GM23338 (cell line): ENCODE data around the gene ENPP7. TPM values are rescaled to one million over a fixed set of nuclear protein-coding genes. Genes with fewer than 3 reads are reported as not detected.

ENCODE experiments used
- ATAC-seq: fragments of 200-7000 bp; cut with Tn5 transposase; 3 replicates; pipeline ENCODE4 v1.9.1; 2020
- DNase-seq: peaks from one replicate; pipeline ENCODE4 v3.0.0-alpha.2; 2015; ENCODE audit warnings: low spot score
- H2AFZ ChIP-seq: fragments of 200-600 bp; sonication (generic); 2 replicates; pipeline ENCODE4 v1.8.0; 2016; ENCODE audit warnings: antibody characterized with exemption, mild to moderate bottlenecking, moderate library complexity
- H3F3A ChIP-seq: fragments of 200-600 bp; sonication (generic); replicated peaks from 2 replicates; pipeline ENCODE4 v1.8.0; 2017; ENCODE audit warnings: antibody characterized with exemption, mixed run types, low read depth
- H3K27ac ChIP-seq: fragments of 200-600 bp; sonication (generic); 2 replicates; pipeline ENCODE4 v1.6.1; 2016; ENCODE audit warnings: low read depth
- H3K27me3 ChIP-seq: fragments of 200-600 bp; sonication (generic); 2 replicates; pipeline ENCODE4 v1.8.0; 2016; ENCODE audit warnings: mild to moderate bottlenecking, mixed run types, moderate library complexity; ENCODE audit not compliant: insufficient read depth
- H3K36me3 ChIP-seq: fragments of 200-600 bp; sonication (generic); 2 replicates; pipeline ENCODE4 v1.8.0; 2016; ENCODE audit warnings: mild to moderate bottlenecking; ENCODE audit not compliant: insufficient read depth
- H3K4me1 ChIP-seq: fragments of 200-600 bp; sonication (generic); 2 replicates; pipeline ENCODE4 v1.8.0; 2016; ENCODE audit warnings: mild to moderate bottlenecking, moderate library complexity; ENCODE audit not compliant: insufficient read depth
- H3K4me2 ChIP-seq: fragments of 200-600 bp; sonication (generic); 2 replicates; pipeline ENCODE4 v1.7.1; 2017; ENCODE audit warnings: mixed run types
- H3K4me3 ChIP-seq: fragments of 200-600 bp; sonication (generic); 2 replicates; pipeline ENCODE4 v1.6.1; 2016; ENCODE audit warnings: mixed run types
- H3K79me2 ChIP-seq: fragments of 200-600 bp; sonication (generic); replicated peaks from 2 replicates; pipeline ENCODE4 v1.8.0; 2017; ENCODE audit warnings: mild to moderate bottlenecking; ENCODE audit not compliant: insufficient read depth
- H3K9me2 ChIP-seq: fragments of 200-600 bp; sonication (generic); 2 replicates; pipeline ENCODE4 v1.8.0; 2017; ENCODE audit not compliant: insufficient read depth
- H4K20me1 ChIP-seq: fragments of 200-600 bp; sonication (generic); replicated peaks from 2 replicates; pipeline ENCODE4 v1.8.0; 2017; ENCODE audit warnings: mild to moderate bottlenecking; ENCODE audit not compliant: insufficient read depth
- H3K27ac Mint-ChIP-seq: 2 replicates; pipeline ENCODE4 v1.8.0; 2020; ENCODE audit warnings: inconsistent platforms, mild to moderate bottlenecking, moderate library complexity, mixed read lengths
- H3K27me3 Mint-ChIP-seq: 3 replicates; pipeline ENCODE4 v1.8.0; 2022; ENCODE audit warnings: low read depth, mild to moderate bottlenecking, moderate library complexity, mixed read lengths, inconsistent platforms; ENCODE audit not compliant: insufficient read depth, poor library complexity
- H3K36me3 Mint-ChIP-seq: 3 replicates; pipeline ENCODE4 v1.8.0; 2021; ENCODE audit warnings: low read depth, mild to moderate bottlenecking, inconsistent platforms, moderate library complexity, mixed read lengths
- H3K4me1 Mint-ChIP-seq: 3 replicates; pipeline ENCODE4 v1.8.0; 2020; ENCODE audit warnings: mild to moderate bottlenecking, inconsistent platforms, mixed read lengths
- H3K4me3 Mint-ChIP-seq: 3 replicates; pipeline ENCODE4 v1.8.0; 2021; ENCODE audit warnings: moderate library complexity, mild to moderate bottlenecking, inconsistent platforms, mixed read lengths
- H3K9me3 Mint-ChIP-seq: 3 replicates; pipeline ENCODE4 v1.8.0; 2020; ENCODE audit warnings: moderate library complexity, mild to moderate bottlenecking, inconsistent platforms, mixed read lengths
- STAT1 ChIP-seq: IDR thresholded peaks from one replicate; pipeline ENCODE4 v1.6.1; 2016; ENCODE audit warnings: antibody characterized with exemption; ENCODE audit not compliant: unreplicated experiment
- ZNF114 ChIP-seq: fragments of 250-450 bp; sonication (Bioruptor Pico); IDR thresholded peaks from 2 replicates; pipeline ENCODE4 v1.5.0; 2020; ENCODE audit warnings: mild to moderate bottlenecking, moderate library complexity
- ZNF331 ChIP-seq: fragments of 250-450 bp; sonication (Bioruptor Pico); IDR thresholded peaks from 2 replicates; pipeline ENCODE4 v1.5.0; 2020; ENCODE audit warnings: low read depth, mild to moderate bottlenecking, moderate library complexity
- polyA plus RNA-seq: library from polyadenylated mRNA; unstranded; fragments of >200 nt; fragmentation: Nextera tagmentation; extraction: Ambion mirVana; gene quantifications from 2 replicates; pipeline ENCODE4 v1.2.1, GENCODE V29; 2016
- total RNA-seq: library from RNA; depleted of rRNA; stranded (reverse); fragments of >200 nt; shearing (Covaris generic); gene quantifications from 2 replicates; pipeline ENCODE4 v1.2.3, GENCODE V29; 2014
- TF ChIP-seq, protein P1 (sequence below): IDR thresholded peaks from one replicate; pipeline ENCODE4 v1.6.1; 2018; ENCODE audit warnings: antibody characterized with exemption; ENCODE audit not compliant: unreplicated experiment
- TF ChIP-seq, protein P2 (sequence below), 2 experiments: fragments of 200-600 bp in 1 of 2; sonication (generic) in 1 of 2; conservative IDR thresholded peaks; 2 replicates each; pipeline versions ENCODE4 v1.5.1 to v1.6.1; 2016 to 2017; ENCODE audit warnings: antibody characterized with exemption in 2 of 2, low read depth in 2 of 2, mild to moderate bottlenecking in 2 of 2, moderate library complexity in 1 of 2
- TF ChIP-seq, protein P3 (sequence below): fragments of 250-450 bp; sonication (Bioruptor Pico); IDR thresholded peaks from 2 replicates; pipeline ENCODE4 v1.5.0; 2020; ENCODE audit warnings: mild to moderate bottlenecking, moderate library complexity
- TF ChIP-seq, protein P4 (sequence below): IDR thresholded peaks from 2 replicates; pipeline ENCODE4 v1.6.1; 2016; ENCODE audit warnings: antibody characterized with exemption

ENPP7 gene
- total and polyA plus RNA-seq, 2 experiments from 2014 or later: not detected

DNA sequence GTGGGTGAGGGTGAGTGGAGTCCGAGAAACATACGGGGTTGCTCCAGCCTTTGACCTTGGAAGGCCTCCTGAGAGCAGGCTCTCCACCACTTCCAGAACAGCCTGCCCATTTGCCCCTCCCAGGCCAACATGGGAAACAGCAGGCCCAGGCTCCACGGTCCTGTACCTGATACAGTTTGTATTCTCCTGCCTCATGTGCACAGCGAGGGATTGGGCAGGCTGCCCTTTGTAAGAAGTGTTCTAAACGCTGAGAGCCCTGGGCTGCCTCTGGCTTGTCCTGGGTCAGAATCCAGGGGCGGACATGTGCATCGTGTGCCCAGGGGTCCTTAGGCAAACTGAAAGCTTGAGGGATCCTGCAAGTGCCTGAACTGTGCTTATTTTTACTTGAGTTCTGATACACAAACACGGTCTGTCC is 43.8 kb downstream of the ENPP7 start:
- peaks cover 24% of the 10 kb centered on the region for H3K4me1 Mint-ChIP-seq

DNA sequence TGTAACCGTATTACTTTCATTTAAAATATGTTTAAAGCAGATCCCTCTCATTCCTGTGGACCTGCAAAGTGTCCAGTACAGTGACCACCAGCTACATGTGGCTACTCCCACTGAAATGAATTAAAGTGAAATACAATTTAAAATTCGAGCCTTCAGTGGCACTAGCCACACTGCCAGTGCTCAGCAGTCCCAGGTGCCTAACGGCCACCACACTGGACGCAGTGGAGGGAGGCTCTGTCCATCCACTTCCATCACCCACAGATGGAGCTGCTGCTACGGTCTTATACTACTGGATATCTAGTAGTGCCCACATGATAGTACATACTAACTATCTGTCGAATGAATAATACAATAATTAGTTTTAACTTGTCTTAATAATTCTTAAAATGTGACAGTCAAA is 44.9 kb downstream of the ENPP7 start:
- Histone ChIP-seq H3F3A (peaks cover 15% of the 10 kb centered on the region; the same call in 1 of the 2 replicates), H3K36me3 (peaks cover 5% of the 10 kb centered on the region; the same call in 1 of the 2 replicates), H3K27me3 (peaks cover 12% of the 10 kb centered on the region), H2AFZ (no peak overlapping the region), H3K79me2 (peaks cover 21% of the 10 kb centered on the region), H3K9me2 (no peaks in the 10 kb centered on the region), H3K4me1 (peaks cover 23% of the 10 kb centered on the region), H4K20me1 (peaks cover 14% of the 10 kb centered on the region; the same call in 1 of the 2 replicates), H3K4me3 (no peak overlapping the region), H3K4me2 (peak overlapping the region; percentile 74), H3K27ac (no peak overlapping the region)
- TF ChIP-seq, protein P1, sequence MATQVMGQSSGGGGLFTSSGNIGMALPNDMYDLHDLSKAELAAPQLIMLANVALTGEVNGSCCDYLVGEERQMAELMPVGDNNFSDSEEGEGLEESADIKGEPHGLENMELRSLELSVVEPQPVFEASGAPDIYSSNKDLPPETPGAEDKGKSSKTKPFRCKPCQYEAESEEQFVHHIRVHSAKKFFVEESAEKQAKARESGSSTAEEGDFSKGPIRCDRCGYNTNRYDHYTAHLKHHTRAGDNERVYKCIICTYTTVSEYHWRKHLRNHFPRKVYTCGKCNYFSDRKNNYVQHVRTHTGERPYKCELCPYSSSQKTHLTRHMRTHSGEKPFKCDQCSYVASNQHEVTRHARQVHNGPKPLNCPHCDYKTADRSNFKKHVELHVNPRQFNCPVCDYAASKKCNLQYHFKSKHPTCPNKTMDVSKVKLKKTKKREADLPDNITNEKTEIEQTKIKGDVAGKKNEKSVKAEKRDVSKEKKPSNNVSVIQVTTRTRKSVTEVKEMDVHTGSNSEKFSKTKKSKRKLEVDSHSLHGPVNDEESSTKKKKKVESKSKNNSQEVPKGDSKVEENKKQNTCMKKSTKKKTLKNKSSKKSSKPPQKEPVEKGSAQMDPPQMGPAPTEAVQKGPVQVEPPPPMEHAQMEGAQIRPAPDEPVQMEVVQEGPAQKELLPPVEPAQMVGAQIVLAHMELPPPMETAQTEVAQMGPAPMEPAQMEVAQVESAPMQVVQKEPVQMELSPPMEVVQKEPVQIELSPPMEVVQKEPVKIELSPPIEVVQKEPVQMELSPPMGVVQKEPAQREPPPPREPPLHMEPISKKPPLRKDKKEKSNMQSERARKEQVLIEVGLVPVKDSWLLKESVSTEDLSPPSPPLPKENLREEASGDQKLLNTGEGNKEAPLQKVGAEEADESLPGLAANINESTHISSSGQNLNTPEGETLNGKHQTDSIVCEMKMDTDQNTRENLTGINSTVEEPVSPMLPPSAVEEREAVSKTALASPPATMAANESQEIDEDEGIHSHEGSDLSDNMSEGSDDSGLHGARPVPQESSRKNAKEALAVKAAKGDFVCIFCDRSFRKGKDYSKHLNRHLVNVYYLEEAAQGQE: no peak
- TF ChIP-seq, protein P2, sequence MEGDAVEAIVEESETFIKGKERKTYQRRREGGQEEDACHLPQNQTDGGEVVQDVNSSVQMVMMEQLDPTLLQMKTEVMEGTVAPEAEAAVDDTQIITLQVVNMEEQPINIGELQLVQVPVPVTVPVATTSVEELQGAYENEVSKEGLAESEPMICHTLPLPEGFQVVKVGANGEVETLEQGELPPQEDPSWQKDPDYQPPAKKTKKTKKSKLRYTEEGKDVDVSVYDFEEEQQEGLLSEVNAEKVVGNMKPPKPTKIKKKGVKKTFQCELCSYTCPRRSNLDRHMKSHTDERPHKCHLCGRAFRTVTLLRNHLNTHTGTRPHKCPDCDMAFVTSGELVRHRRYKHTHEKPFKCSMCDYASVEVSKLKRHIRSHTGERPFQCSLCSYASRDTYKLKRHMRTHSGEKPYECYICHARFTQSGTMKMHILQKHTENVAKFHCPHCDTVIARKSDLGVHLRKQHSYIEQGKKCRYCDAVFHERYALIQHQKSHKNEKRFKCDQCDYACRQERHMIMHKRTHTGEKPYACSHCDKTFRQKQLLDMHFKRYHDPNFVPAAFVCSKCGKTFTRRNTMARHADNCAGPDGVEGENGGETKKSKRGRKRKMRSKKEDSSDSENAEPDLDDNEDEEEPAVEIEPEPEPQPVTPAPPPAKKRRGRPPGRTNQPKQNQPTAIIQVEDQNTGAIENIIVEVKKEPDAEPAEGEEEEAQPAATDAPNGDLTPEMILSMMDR (conservative IDR thresholded peaks at IDR 0.05; ENCODE audit: low read depth in 2 of 2): 0 out of 4 replicates have a peak, but pooled peaks of 1 of the 2 experiments have one; percentile 3
- no peak for TF ChIP-seq STAT1
- TF ChIP-seq ZNF114 (CRISPR knock-in tag): no peak
- TF ChIP-seq, protein P3, sequence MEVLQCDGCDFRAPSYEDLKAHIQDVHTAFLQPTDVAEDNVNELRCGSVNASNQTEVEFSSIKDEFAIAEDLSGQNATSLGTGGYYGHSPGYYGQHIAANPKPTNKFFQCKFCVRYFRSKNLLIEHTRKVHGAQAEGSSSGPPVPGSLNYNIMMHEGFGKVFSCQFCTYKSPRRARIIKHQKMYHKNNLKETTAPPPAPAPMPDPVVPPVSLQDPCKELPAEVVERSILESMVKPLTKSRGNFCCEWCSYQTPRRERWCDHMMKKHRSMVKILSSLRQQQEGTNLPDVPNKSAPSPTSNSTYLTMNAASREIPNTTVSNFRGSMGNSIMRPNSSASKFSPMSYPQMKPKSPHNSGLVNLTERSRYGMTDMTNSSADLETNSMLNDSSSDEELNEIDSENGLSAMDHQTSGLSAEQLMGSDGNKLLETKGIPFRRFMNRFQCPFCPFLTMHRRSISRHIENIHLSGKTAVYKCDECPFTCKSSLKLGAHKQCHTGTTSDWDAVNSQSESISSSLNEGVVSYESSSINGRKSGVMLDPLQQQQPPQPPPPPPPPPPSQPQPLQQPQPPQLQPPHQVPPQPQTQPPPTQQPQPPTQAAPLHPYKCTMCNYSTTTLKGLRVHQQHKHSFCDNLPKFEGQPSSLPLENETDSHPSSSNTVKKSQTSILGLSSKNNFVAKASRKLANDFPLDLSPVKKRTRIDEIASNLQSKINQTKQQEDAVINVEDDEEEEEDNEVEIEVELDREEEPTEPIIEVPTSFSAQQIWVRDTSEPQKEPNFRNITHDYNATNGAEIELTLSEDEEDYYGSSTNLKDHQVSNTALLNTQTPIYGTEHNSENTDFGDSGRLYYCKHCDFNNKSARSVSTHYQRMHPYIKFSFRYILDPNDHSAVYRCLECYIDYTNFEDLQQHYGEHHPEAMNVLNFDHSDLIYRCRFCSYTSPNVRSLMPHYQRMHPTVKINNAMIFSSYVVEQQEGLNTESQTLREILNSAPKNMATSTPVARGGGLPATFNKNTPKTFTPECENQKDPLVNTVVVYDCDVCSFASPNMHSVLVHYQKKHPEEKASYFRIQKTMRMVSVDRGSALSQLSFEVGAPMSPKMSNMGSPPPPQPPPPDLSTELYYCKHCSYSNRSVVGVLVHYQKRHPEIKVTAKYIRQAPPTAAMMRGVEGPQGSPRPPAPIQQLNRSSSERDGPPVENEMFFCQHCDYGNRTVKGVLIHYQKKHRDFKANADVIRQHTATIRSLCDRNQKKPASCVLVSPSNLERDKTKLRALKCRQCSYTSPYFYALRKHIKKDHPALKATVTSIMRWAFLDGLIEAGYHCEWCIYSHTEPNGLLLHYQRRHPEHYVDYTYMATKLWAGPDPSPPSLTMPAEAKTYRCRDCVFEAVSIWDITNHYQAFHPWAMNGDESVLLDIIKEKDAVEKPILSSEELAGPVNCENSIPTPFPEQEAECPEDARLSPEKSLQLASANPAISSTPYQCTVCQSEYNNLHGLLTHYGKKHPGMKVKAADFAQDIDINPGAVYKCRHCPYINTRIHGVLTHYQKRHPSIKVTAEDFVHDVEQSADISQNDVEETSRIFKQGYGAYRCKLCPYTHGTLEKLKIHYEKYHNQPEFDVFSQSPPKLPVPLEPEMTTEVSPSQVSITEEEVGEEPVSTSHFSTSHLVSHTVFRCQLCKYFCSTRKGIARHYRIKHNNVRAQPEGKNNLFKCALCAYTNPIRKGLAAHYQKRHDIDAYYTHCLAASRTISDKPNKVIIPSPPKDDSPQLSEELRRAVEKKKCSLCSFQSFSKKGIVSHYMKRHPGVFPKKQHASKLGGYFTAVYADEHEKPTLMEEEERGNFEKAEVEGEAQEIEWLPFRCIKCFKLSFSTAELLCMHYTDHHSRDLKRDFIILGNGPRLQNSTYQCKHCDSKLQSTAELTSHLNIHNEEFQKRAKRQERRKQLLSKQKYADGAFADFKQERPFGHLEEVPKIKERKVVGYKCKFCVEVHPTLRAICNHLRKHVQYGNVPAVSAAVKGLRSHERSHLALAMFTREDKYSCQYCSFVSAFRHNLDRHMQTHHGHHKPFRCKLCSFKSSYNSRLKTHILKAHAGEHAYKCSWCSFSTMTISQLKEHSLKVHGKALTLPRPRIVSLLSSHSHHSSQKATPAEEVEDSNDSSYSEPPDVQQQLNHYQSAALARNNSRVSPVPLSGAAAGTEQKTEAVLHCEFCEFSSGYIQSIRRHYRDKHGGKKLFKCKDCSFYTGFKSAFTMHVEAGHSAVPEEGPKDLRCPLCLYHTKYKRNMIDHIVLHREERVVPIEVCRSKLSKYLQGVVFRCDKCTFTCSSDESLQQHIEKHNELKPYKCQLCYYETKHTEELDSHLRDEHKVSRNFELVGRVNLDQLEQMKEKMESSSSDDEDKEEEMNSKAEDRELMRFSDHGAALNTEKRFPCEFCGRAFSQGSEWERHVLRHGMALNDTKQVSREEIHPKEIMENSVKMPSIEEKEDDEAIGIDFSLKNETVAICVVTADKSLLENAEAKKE (CRISPR knock-in tag): no peak
- no peaks in the 10 kb centered on the region; the same call in 2 of the 3 replicates for H3K9me3 Mint-ChIP-seq
- H3K4me3 Mint-ChIP-seq: 0 out of 3 replicates have a peak overlapping the region, but pooled peaks have one; percentile 33
- peaks cover 35% of the 10 kb centered on the region for H3K4me1 Mint-ChIP-seq
- DNase-seq (no peak), ATAC-seq (no peak)
- peaks cover 20% of the 10 kb centered on the region for H3K36me3 Mint-ChIP-seq
- no peak overlapping the region for H3K27ac Mint-ChIP-seq
- H3K27me3 Mint-ChIP-seq: peaks cover 18% of the 10 kb centered on the region

More for the DNA sequence above, 43.8 kb downstream of the ENPP7 start:
- Histone ChIP-seq H3K4me2 (no peak overlapping the region), H3K4me1 (peaks cover 15% of the 10 kb centered on the region), H3K27me3 (peaks cover 12% of the 10 kb centered on the region), H3K79me2 (peaks cover 10% of the 10 kb centered on the region), H4K20me1 (peaks cover 3% of the 10 kb centered on the region; the same call in 1 of the 2 replicates), H3K36me3 (no peaks in the 10 kb centered on the region), H3K4me3 (no peak overlapping the region), H3K9me2 (no peaks in the 10 kb centered on the region), H2AFZ (no peak overlapping the region), H3K27ac (no peak overlapping the region), H3F3A (peaks cover 12% of the 10 kb centered on the region; the same call in 1 of the 2 replicates)
- Mint-ChIP-seq H3K36me3 (peaks cover 9% of the 10 kb centered on the region), H3K27ac (no peak overlapping the region), H3K9me3 (no peaks in the 10 kb centered on the region; the same call in 2 of the 3 replicates), H3K27me3 (peaks cover 15% of the 10 kb centered on the region), H3K4me3 (no peak overlapping the region)
- no peak for TF ChIP-seq ZNF114 (CRISPR knock-in tag)
- TF ChIP-seq, protein P4, sequence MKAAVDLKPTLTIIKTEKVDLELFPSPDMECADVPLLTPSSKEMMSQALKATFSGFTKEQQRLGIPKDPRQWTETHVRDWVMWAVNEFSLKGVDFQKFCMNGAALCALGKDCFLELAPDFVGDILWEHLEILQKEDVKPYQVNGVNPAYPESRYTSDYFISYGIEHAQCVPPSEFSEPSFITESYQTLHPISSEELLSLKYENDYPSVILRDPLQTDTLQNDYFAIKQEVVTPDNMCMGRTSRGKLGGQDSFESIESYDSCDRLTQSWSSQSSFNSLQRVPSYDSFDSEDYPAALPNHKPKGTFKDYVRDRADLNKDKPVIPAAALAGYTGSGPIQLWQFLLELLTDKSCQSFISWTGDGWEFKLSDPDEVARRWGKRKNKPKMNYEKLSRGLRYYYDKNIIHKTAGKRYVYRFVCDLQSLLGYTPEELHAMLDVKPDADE: no peak
- no peak for TF ChIP-seq ZNF331
- DNase-seq (no peak), ATAC-seq (no peak)
